Measurements from ENCODE around the gene LIPM. TPM values are rescaled to one million over a fixed set of nuclear protein-coding genes. Genes with fewer than 3 reads are reported as not detected.

Gene LIPM
- polyA plus RNA-seq, 2 of the 4 experiments (the other 2 are of a cell fraction), result not detected

DNA sequence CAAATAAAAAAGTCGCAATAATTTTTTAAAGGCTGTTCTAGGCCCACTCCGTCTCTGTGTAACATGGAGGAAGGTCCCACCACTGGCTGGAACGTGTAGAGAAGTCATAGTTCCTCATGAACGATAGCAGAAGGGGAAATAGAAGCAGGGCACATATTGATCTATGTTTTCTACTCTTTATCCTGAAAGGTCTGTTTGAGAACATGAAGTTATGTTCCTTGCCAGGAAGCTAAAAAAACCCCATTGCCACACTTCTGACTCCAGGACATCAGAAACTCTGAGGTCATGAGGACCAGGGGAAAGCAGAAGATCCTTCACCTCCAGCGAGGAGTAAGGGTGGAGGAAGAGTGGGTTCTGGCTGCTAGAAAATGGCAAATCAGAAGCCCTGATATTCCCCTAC lies 38.4 kb downstream of the LIPM start:
- peak overlapping the region; percentile 48 to 66; a peak in 4 of 6 replicates for H3K27ac ChIP-seq
- ChIA-PET POLR2A (no interaction called here), CTCF (interaction anchor here (0.6 to 18.3 kb wide), 8 partner anchors 9 to 373 kb away, joined by 3 to 397 read pairs (median 4); no protein-coding TSS in a partner anchor)
- no peak for DNase-seq (ENCODE audit: low read depth in 1 of 2, low spot score in 1 of 2)
- TF ChIP-seq NR3C1 (IDR thresholded peaks at IDR 0.05) (no peak), FOSL2 (IDR thresholded peaks at IDR 0.05) (no peak), FOSL2 (CRISPR knock-in tag; IDR thresholded peaks at IDR 0.05) (no peak)
- no peaks in the 10 kb centered on the region for H3K9me3 ChIP-seq
- WGBS (ENCODE audit: missing lambda C conversion rate), result 86% methylated on average over 5 of the region's 5 CpGs
- no peak for ATAC-seq
- peaks cover 18% of the 10 kb centered on the region for H3K4me1 ChIP-seq
- H3K4me3 ChIP-seq, result no peak overlapping the region
- no peak for FAIRE-seq
- H3K4me2 ChIP-seq, result peak overlapping the region; percentile 46; the same call in 2 of the 3 replicates

DNA sequence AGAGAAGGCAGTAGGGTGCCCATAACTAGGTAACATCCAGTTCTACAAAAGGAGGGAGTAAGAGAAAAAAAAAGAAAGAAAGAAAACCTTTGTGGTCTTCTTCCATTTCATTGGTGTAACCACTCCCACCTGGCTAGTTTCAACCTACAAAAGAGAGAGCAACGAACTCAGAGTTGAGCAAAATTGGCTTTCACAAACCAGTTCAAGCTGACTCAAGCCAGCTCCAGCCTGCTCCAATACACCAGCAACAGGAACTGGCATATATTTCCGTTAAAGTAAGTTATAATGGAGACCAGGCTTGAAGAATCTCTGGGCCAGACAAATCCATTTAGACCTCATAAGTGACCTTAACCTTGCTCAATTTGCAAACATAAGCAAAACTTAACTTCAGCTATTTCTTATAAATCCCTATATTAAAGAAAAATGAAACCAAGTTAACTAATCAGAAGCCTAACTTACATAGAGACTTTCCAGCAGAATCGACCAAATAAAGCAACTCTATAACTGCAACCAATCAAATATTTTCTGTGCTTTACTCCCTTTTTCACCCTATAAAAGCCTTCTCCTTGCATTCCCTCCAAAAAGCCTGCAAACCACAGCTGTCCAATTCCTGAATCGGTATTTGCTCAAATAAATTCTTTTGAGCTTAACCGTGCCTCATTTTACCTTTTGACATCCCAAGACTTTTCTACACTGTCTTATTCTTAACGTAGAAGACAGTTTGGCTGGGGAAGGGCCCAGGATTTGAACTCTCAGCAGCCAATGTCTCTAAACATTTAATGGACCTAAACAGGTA lies 39.0 kb downstream of the LIPM start:
- POLR2A ChIA-PET, result no interaction called here
- Histone ChIP-seq H3K4me3 (no peak overlapping the region), H3K27ac (peak overlapping the region; percentile 48 to 66; a peak in 4 of 6 replicates), H3K9me3 (no peaks in the 10 kb centered on the region), H3K4me2 (no peak overlapping the region), H3K4me1 (peaks cover 15% of the 10 kb centered on the region)
- CTCF ChIA-PET, result interaction anchor here (0.6 to 18.3 kb wide), 7 partner anchors 15 to 372 kb away, joined by 3 to 397 read pairs (median 5); no protein-coding TSS in a partner anchor
- 71% methylated on average over 6 of the region's 6 CpGs for WGBS (ENCODE audit: missing lambda C conversion rate)
- DNase-seq (ENCODE audit: low read depth in 1 of 2, low spot score in 1 of 2) (no peak), FAIRE-seq (no peak), ATAC-seq (no peak)
- peak; percentile 32 for TF ChIP-seq MAFK (IDR thresholded peaks at IDR 0.05; ENCODE audit: partially characterized antibody)
- TF ChIP-seq, protein P1, sequence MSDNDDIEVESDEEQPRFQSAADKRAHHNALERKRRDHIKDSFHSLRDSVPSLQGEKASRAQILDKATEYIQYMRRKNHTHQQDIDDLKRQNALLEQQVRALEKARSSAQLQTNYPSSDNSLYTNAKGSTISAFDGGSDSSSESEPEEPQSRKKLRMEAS (IDR thresholded peaks at IDR 0.05), result no peak

DNA sequence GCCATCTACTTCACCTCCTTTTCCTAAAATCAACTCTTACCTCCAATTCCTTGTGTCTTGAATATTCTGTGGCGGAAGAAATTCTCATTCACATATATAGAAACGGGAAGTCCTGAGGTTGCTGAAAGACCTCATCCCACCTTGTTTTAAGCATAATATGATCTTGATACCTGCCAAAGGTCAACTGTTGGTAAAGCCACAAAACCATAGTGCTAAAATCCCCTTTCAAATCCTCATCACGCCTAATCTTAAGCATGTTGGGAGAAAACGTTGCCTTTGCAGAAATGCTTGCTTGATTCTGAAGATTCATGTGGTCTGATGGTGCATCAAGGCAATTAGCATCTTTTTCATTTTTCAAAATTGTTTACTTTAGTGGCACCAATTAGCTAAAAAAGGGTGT lies 40.6 kb downstream of the LIPM start:
- H3K27ac ChIP-seq, result no peak overlapping the region
- FAIRE-seq (no peak), DNase-seq (ENCODE audit: low read depth in 1 of 2, low spot score in 1 of 2) (no peak), ATAC-seq (no peak)
- WGBS (ENCODE audit: missing lambda C conversion rate), result 84% methylated on average over 4 of the region's 4 CpGs
- POLR2A ChIA-PET, result no interaction called here
- CTCF ChIA-PET, result interaction anchor here (5.1 to 18.3 kb wide), 2 partner anchors 7 to 88 kb away, joined by 59 to 397 read pairs; no protein-coding TSS in a partner anchor
- no peak overlapping the region for H3K4me2 ChIP-seq
- TF ChIP-seq NR3C1 (IDR thresholded peaks at IDR 0.05) (no peak), CBX2 (IDR thresholded peaks at IDR 0.05; ENCODE audit: borderline replicate concordance, low read depth) (no peak)
- no peak overlapping the region for H3K4me3 ChIP-seq
- no peaks in the 10 kb centered on the region for H3K9me3 ChIP-seq
- peaks cover 15% of the 10 kb centered on the region for H3K4me1 ChIP-seq

DNA sequence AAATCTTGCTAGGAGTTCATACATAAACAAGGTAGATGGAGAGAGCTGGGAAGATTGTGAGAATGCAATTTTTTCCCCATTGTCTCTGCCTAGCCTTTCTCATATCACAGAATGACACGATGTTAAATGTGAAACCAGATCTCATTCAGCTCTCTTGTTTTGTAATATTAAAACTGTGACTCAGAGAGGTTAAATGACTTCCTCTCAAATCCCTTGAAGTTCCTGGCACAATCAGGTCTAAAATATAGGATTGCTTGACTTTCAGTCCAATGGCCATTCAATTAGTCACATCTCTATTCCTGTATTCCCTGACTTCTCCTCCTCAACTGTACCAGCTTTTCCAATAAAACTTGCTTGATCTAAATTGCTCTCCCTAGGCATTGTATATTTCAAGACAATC lies 46.0 kb downstream of the LIPM start:
- WGBS (ENCODE audit: missing lambda C conversion rate), result 0% methylated on average over 1 of the region's 1 CpG
- peak; percentile 58 to 61; a peak in 5 of 6 replicates for ATAC-seq
- ChIA-PET CTCF (interaction anchor here (0.8 to 1.1 kb wide), 5 partner anchors 11 to 84 kb away, joined by 3 read pairs; no protein-coding TSS in a partner anchor), POLR2A (interaction anchor here (0.7 kb wide), 1 partner anchor 31 kb away, joined by 5 read pairs; the partner anchor contains the start of gene STAMBPL1)
- H3K4me1 ChIP-seq, result peaks cover 33% of the 10 kb centered on the region
- H3K4me2 ChIP-seq, result peak overlapping the region; percentile 40
- DNase-seq (ENCODE audit: low read depth in 1 of 2, low spot score in 1 of 2), result peak in 1 of 2 experiments; percentile 39
- peak overlapping the region; percentile 44 to 63; a peak in 5 of 6 replicates for H3K27ac ChIP-seq
- FAIRE-seq, result no peak
- no peaks in the 10 kb centered on the region for H3K9me3 ChIP-seq
- no peak overlapping the region for H3K4me3 ChIP-seq
- TF ChIP-seq KDM5A (IDR thresholded peaks at IDR 0.05) (no peak), EHMT2 (IDR thresholded peaks at IDR 0.05; ENCODE audit: low read depth) (no peak), JUNB (IDR thresholded peaks at IDR 0.05) (0 out of 2 replicates have a peak, but pooled peaks have one; percentile 38), FOSL2 (IDR thresholded peaks at IDR 0.05) (0 out of 2 replicates have a peak, but pooled peaks have one; percentile 24), FOSL2 (CRISPR knock-in tag; IDR thresholded peaks at IDR 0.05) (peak; percentile 44; the same call in 1 of the 2 replicates)

DNA sequence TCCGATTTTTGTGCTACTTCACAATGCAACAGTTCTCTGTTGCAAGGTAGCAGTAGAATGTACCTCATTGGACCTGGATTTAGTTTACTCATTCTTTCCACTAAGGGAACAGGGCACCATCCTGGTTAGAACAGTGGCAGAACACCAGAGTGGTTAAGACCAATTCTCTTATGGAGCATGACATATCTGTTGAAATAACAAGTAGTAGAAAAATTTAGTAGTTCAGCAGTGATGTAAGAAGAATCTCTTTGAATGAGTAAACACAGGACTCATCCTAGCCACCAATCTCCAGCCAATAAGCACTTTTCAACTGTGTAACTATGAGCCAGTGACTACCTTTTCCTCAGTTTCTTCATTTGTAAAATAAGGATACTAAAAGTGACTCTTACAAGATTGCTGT lies 46.7 kb downstream of the LIPM start:
- ChIA-PET CTCF (interaction anchor here (0.7 to 1.1 kb wide), 6 partner anchors 9 to 281 kb away, joined by 3 to 6 read pairs (median 3); no protein-coding TSS in a partner anchor), POLR2A (no interaction called here)
- DNase-seq (ENCODE audit: low read depth in 1 of 2, low spot score in 1 of 2) (no peak), FAIRE-seq (no peak), ATAC-seq (no peak)
- H3K27ac ChIP-seq, result peak overlapping the region in 1 of 2 experiments; percentile 60; a peak in 4 of 6 replicates
- peak overlapping the region; percentile 40 for H3K4me2 ChIP-seq
- peaks cover 33% of the 10 kb centered on the region for H3K4me1 ChIP-seq
- 82% methylated on average over 1 of the region's 1 CpG for WGBS (ENCODE audit: missing lambda C conversion rate)
- no peak overlapping the region for H3K4me3 ChIP-seq
- H3K9me3 ChIP-seq, result no peaks in the 10 kb centered on the region
- TF ChIP-seq BHLHE40 (IDR thresholded peaks at IDR 0.05; ENCODE audit: low read depth, low read length) (no peak), SMC3 (IDR thresholded peaks at IDR 0.05) (no peak), PHF8 (IDR thresholded peaks at IDR 0.05; ENCODE audit: borderline replicate concordance, low read depth) (no peak), HOXA7 (CRISPR knock-in tag; IDR thresholded peaks at IDR 0.05) (no peak), NR3C1 (IDR thresholded peaks at IDR 0.05) (no peak), POLR2AphosphoS2 (conservative IDR thresholded peaks at IDR 0.05; ENCODE audit: low read length) (no peak), EHMT2 (IDR thresholded peaks at IDR 0.05; ENCODE audit: low read depth) (no peak), SREBF2 (IDR thresholded peaks at IDR 0.05) (no peak), KDM1A (IDR thresholded peaks at IDR 0.05; ENCODE audit: low read depth) (no peak), TFCP2L1 (CRISPR knock-in tag; IDR thresholded peaks at IDR 0.05) (no peak), CHD4 (IDR thresholded peaks at IDR 0.05; ENCODE audit: borderline replicate concordance) (no peak), KDM5A (IDR thresholded peaks at IDR 0.05) (no peak), RFX5 (IDR thresholded peaks at IDR 0.05) (no peak), MYC (IDR thresholded peaks at IDR 0.05; ENCODE audit: borderline replicate concordance, low read length) (no peak), MAZ (IDR thresholded peaks at IDR 0.05; ENCODE audit: borderline replicate concordance, low read depth, low read length) (no peak), RARB (CRISPR knock-in tag; IDR thresholded peaks at IDR 0.05) (no peak), POLR2A (IDR thresholded peaks at IDR 0.05; ENCODE audit: low read length) (no peak)
- TF ChIP-seq, protein P2, sequence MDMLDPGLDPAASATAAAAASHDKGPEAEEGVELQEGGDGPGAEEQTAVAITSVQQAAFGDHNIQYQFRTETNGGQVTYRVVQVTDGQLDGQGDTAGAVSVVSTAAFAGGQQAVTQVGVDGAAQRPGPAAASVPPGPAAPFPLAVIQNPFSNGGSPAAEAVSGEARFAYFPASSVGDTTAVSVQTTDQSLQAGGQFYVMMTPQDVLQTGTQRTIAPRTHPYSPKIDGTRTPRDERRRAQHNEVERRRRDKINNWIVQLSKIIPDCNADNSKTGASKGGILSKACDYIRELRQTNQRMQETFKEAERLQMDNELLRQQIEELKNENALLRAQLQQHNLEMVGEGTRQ (IDR thresholded peaks at IDR 0.05), result no peak
- TF ChIP-seq, protein P3, sequence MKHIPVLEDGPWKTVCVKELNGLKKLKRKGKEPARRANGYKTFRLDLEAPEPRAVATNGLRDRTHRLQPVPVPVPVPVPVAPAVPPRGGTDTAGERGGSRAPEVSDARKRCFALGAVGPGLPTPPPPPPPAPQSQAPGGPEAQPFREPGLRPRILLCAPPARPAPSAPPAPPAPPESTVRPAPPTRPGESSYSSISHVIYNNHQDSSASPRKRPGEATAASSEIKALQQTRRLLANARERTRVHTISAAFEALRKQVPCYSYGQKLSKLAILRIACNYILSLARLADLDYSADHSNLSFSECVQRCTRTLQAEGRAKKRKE (CRISPR knock-in tag; IDR thresholded peaks at IDR 0.05; ENCODE audit: low read depth), result no peak
